ENCODE results near the gene PRKN. TPM values are rescaled to one million over a fixed set of nuclear protein-coding genes. Genes with fewer than 3 reads are reported as not detected.

The PRKN gene
- polyA plus RNA-seq, 1 donor from 2014 or later, result 1.2 TPM

GRCh38 chr6:162085561-162085960 lies 642.0 kb downstream of the PRKN start:
- TF ChIP-seq CTCF (IDR thresholded peaks at IDR 0.05; ENCODE audit: poor library complexity, severe bottlenecking) (no peak), SMC3 (conservative IDR thresholded peaks at IDR 0.05; ENCODE audit: poor library complexity) (no peak), EZH2 (IDR thresholded peaks at IDR 0.05; ENCODE audit: borderline replicate concordance, insufficient read depth, low read length, poor library complexity, severe bottlenecking) (no peak), EP300 (conservative IDR thresholded peaks at IDR 0.05; ENCODE audit: poor library complexity, severe bottlenecking) (no peak), RAD21 (conservative IDR thresholded peaks at IDR 0.05) (no peak), POLR2AphosphoS5 (IDR thresholded peaks at IDR 0.05) (no peak), TAF1 (IDR thresholded peaks at IDR 0.05; ENCODE audit: low read depth) (no peak), MXI1 (conservative IDR thresholded peaks at IDR 0.05; ENCODE audit: poor library complexity, severe bottlenecking) (no peak), REST (IDR thresholded peaks at IDR 0.05; ENCODE audit: borderline replicate concordance) (no peak)
- H3K9me2 ChIP-seq (ENCODE audit: insufficient read depth, low read length), result no peaks in the 10 kb centered on the region

GRCh38 chr6:162082520-162082919 lies 645.0 kb downstream of the PRKN start:
- Histone ChIP-seq H3K79me2 (replicated peaks; ENCODE audit: insufficient read depth, low read length) (no peaks in the 10 kb centered on the region), H4K20me1 (ENCODE audit: insufficient read depth) (no peaks in the 10 kb centered on the region), H3K9ac (ENCODE audit: low read length) (no peak overlapping the region), H3K4me3 (ENCODE audit: low read length) (no peak overlapping the region), H3K36me3 (ENCODE audit: insufficient read depth, low read length) (no peaks in the 10 kb centered on the region), H3K9me3 (ENCODE audit: low read length) (no peaks in the 10 kb centered on the region), H3K27ac (ENCODE audit: low read length) (no peak overlapping the region), H3K9me2 (ENCODE audit: insufficient read depth, low read length) (no peaks in the 10 kb centered on the region), H3F3A (ENCODE audit: insufficient read depth, low read length, poor library complexity, severe bottlenecking) (no peaks in the 10 kb centered on the region), H3K4me2 (ENCODE audit: low read length) (no peak overlapping the region), H3K27me3 (ENCODE audit: insufficient read depth, low read depth, low read length) (no peaks in the 10 kb centered on the region), H2AFZ (ENCODE audit: low read depth, low read length) (no peak overlapping the region)
- TF ChIP-seq POLR2AphosphoS5 (IDR thresholded peaks at IDR 0.05), result peak; percentile 68
- peak; percentile 75 for TF ChIP-seq EP300 (conservative IDR thresholded peaks at IDR 0.05; ENCODE audit: poor library complexity, severe bottlenecking)
- TF ChIP-seq EZH2 (IDR thresholded peaks at IDR 0.05; ENCODE audit: borderline replicate concordance, insufficient read depth, low read length, poor library complexity, severe bottlenecking), result no peak
- TF ChIP-seq REST (IDR thresholded peaks at IDR 0.05; ENCODE audit: borderline replicate concordance), result peak; percentile 34

More at GRCh38 chr6:162085561-162085960, 642.0 kb downstream of the PRKN start:
- H3K27ac ChIP-seq (ENCODE audit: low read length), result no peak overlapping the region
- H3K9me3 ChIP-seq (ENCODE audit: low read length), result no peaks in the 10 kb centered on the region
- no peak overlapping the region for H2AFZ ChIP-seq (ENCODE audit: low read depth, low read length)
- no peaks in the 10 kb centered on the region for H4K20me1 ChIP-seq (ENCODE audit: insufficient read depth)
- no peaks in the 10 kb centered on the region for H3K36me3 ChIP-seq (ENCODE audit: insufficient read depth, low read length)
- no peak overlapping the region for H3K9ac ChIP-seq (ENCODE audit: low read length)
- no peaks in the 10 kb centered on the region for H3K79me2 ChIP-seq (replicated peaks; ENCODE audit: insufficient read depth, low read length)
- H3K4me2 ChIP-seq (ENCODE audit: low read length), result no peak overlapping the region
- no peak overlapping the region for H3K4me3 ChIP-seq (ENCODE audit: low read length)
- H3F3A ChIP-seq (ENCODE audit: insufficient read depth, low read length, poor library complexity, severe bottlenecking), result no peaks in the 10 kb centered on the region
- H3K27me3 ChIP-seq (ENCODE audit: insufficient read depth, low read depth, low read length), result no peaks in the 10 kb centered on the region

All from neural cell (in vitro differentiated cells).